ENCODE results near the gene ATP8B1. TPM values are rescaled to one million over a fixed set of nuclear protein-coding genes. Genes with fewer than 3 reads are reported as not detected.

Gene ATP8B1
- polyA plus RNA-seq, 2 of the 4 experiments (the other 2 are of a cell fraction), result 7.1 to 23.4 TPM

GRCh38 chr18:57651914-57652313, 151.2 kb downstream of the ATP8B1 start:
- H3K4me2 ChIP-seq, result no peak overlapping the region
- no peak overlapping the region for H3K4me3 ChIP-seq
- CTCF ChIA-PET, result no interaction called here
- ATAC-seq, result no peak
- no peak for TF ChIP-seq EHMT2 (IDR thresholded peaks at IDR 0.05; ENCODE audit: low read depth)
- no peak for TF ChIP-seq REST (IDR thresholded peaks at IDR 0.05)
- no peak for TF ChIP-seq SREBF2 (IDR thresholded peaks at IDR 0.05)
- no peak for TF ChIP-seq CTCF (IDR thresholded peaks at IDR 0.05)
- TF ChIP-seq FOXS1 (CRISPR knock-in tag; IDR thresholded peaks at IDR 0.05), result no peak
- TF ChIP-seq ZFP36 (IDR thresholded peaks at IDR 0.05; ENCODE audit: borderline replicate concordance, partially characterized antibody), result no peak
- TF ChIP-seq SMC3 (IDR thresholded peaks at IDR 0.05), result no peak
- TF ChIP-seq POLR2A (IDR thresholded peaks at IDR 0.05; ENCODE audit: low read length), result no peak
- TF ChIP-seq RNF2 (IDR thresholded peaks at IDR 0.05; ENCODE audit: borderline replicate concordance, low read depth), result no peak
- no peak for TF ChIP-seq CBX8 (IDR thresholded peaks at IDR 0.05)
- TF ChIP-seq MAFK (IDR thresholded peaks at IDR 0.05; ENCODE audit: partially characterized antibody), result no peak
- no peak for TF ChIP-seq HOXA7 (CRISPR knock-in tag; IDR thresholded peaks at IDR 0.05)
- no peak for TF ChIP-seq ZNF302 (CRISPR knock-in tag; IDR thresholded peaks at IDR 0.05)
- TF ChIP-seq, protein P1, sequence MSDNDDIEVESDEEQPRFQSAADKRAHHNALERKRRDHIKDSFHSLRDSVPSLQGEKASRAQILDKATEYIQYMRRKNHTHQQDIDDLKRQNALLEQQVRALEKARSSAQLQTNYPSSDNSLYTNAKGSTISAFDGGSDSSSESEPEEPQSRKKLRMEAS (IDR thresholded peaks at IDR 0.05), result no peak
- no peak for TF ChIP-seq JUNB (IDR thresholded peaks at IDR 0.05)
- no peak for TF ChIP-seq POLR2AphosphoS2 (conservative IDR thresholded peaks at IDR 0.05; ENCODE audit: low read length)
- TF ChIP-seq HDAC2 (IDR thresholded peaks at IDR 0.05), result no peak
- FAIRE-seq, result no peak
- no peak overlapping the region for H3K27ac ChIP-seq
- peaks cover 17% of the 10 kb centered on the region for H3K4me1 ChIP-seq
- no peak for DNase-seq (ENCODE audit: low read depth in 1 of 2, low spot score in 1 of 2)
- peaks cover 12% of the 10 kb centered on the region for H3K9me3 ChIP-seq
- POLR2A ChIA-PET, result no interaction called here

GRCh38 chr18:57649556-57650500, 153.3 kb downstream of the ATP8B1 start:
- Histone ChIP-seq H3K4me1 (peaks cover 17% of the 10 kb centered on the region), H3K27ac (peak overlapping the region; percentile 56 to 73; a peak in 5 of 6 replicates), H3K9me3 (no peaks in the 10 kb centered on the region), H3K4me2 (peak overlapping the region; percentile 50), H3K4me3 (no peak overlapping the region)
- 82% methylated on average over 11 of the region's 11 CpGs for WGBS (ENCODE audit: missing lambda C conversion rate)
- CTCF ChIA-PET, result interaction anchor here (1.5 kb wide), 1 partner anchor 23 kb away, joined by 3 read pairs; no protein-coding TSS in a partner anchor
- FAIRE-seq (no peak), DNase-seq (ENCODE audit: low read depth in 1 of 2, low spot score in 1 of 2) (peak; percentile 40 to 45), ATAC-seq (peak; percentile 73 to 76; a peak in 5 of 6 replicates)
- TF ChIP-seq CEBPB (IDR thresholded peaks at IDR 0.05), result peak; percentile 81 to 85; a peak in 3 of 4 replicates
- TF ChIP-seq JUNB (IDR thresholded peaks at IDR 0.05), result peak; percentile 52; the same call in 1 of the 2 replicates
- TF ChIP-seq RAD21 (conservative IDR thresholded peaks at IDR 0.05 in 1 of 2, IDR thresholded peaks at IDR 0.05 in 1 of 2), result no peak
- TF ChIP-seq FOSL2 (IDR thresholded peaks at IDR 0.05), result peak; percentile 44; the same call in 1 of the 2 replicates
- peak; percentile 66 for TF ChIP-seq FOSL2 (CRISPR knock-in tag; IDR thresholded peaks at IDR 0.05)
- POLR2A ChIA-PET, result interaction anchor here (0.5 kb wide), 1 partner anchor 250 kb away, joined by 3 read pairs; no protein-coding TSS in a partner anchor

All from A549 (cell line).